HT-29 (cell line): ENCODE data around the gene TMPRSS15. TPM values are rescaled to one million over a fixed set of nuclear protein-coding genes. Genes with fewer than 3 reads are reported as not detected.
A peak's percentile ranks its signal among the peaks of the same experiment; 100 is the strongest.
"Not testable (repeated sequence)": the region's sequence is repeated elsewhere in the genome, so short reads cannot be mapped to it uniquely, and the experiment has no call there.

Source experiments
- DNase-seq: peaks from one replicate; pipeline ENCODE4 v3.0.0-alpha.2; 2015; ENCODE audit warnings: low spot score
- total RNA-seq: library from RNA; depleted of rRNA; stranded (reverse); fragments of >200 nt; shearing (Covaris generic); gene quantifications from 2 replicates; pipeline ENCODE4 v1.2.3, GENCODE V29; 2014; rRNA removed

Gene TMPRSS15
- not detected in 2 replicates for total RNA-seq

- no peak for DNase-seq
Observed at GRCh38 chr21:18403735-18404450, at the start of gene TMPRSS15. Gene TMPRSS15 (minus strand): TSS chr21:18403785. CDS start chr21:18403622, 163 bp downstream.

GRCh38 chr21:18451670-18452069, 48.1 kb upstream of the TMPRSS15 start:
- DNase-seq: no peak

GRCh38 chr21:18449605-18450550, 46.3 kb upstream of the TMPRSS15 start:
- DNase-seq: no peak

GRCh38 chr21:18443701-18444100, 40.1 kb upstream of the TMPRSS15 start:
- DNase-seq: no peak

- no peak for DNase-seq
Observed at GRCh38 chr21:18443085-18443484, 39.5 kb upstream of the TMPRSS15 start.

GRCh38 chr21:18430341-18430740, 26.8 kb upstream of the TMPRSS15 start:
- DNase-seq: no peak

- DNase-seq: no peak
Observed at GRCh38 chr21:18424276-18424675, 20.7 kb upstream of the TMPRSS15 start.

GRCh38 chr21:18417141-18417790, 13.7 kb upstream of the TMPRSS15 start:
- DNase-seq: no peak

- DNase-seq: no peak
Observed at GRCh38 chr21:18411565-18411964, 8.0 kb upstream of the TMPRSS15 start.

- DNase-seq: no peak
Observed at GRCh38 chr21:18409579-18409978, 6.0 kb upstream of the TMPRSS15 start.

GRCh38 chr21:18398843-18399242, 4.7 kb downstream of the TMPRSS15 start:
- DNase-seq: no peak

GRCh38 chr21:18387994-18388393, 15.6 kb downstream of the TMPRSS15 start:
- no peak for DNase-seq

GRCh38 chr21:18384771-18385170, 18.8 kb downstream of the TMPRSS15 start:
- peak; percentile 24 for DNase-seq

- not testable (repeated sequence) for DNase-seq
Observed at GRCh38 chr21:18382934-18383619, 20.5 kb downstream of the TMPRSS15 start.

- no peak for DNase-seq
Observed at GRCh38 chr21:18382141-18382540, 21.4 kb downstream of the TMPRSS15 start.

- DNase-seq: no peak
Observed at GRCh38 chr21:18373606-18374005, 30.0 kb downstream of the TMPRSS15 start.

- no peak for DNase-seq
Observed at GRCh38 chr21:18370301-18370700, 33.3 kb downstream of the TMPRSS15 start.

GRCh38 chr21:18369115-18369514, 34.5 kb downstream of the TMPRSS15 start:
- DNase-seq: peak; percentile 44

- DNase-seq: no peak
Observed at GRCh38 chr21:18368205-18368604, 35.4 kb downstream of the TMPRSS15 start.

GRCh38 chr21:18356801-18357200, 46.8 kb downstream of the TMPRSS15 start:
- no peak for DNase-seq

GRCh38 chr21:18354947-18355346, 48.6 kb downstream of the TMPRSS15 start:
- DNase-seq: no peak
